HepG2 (cell line): ENCODE measurements around the gene KHK. TPM values are rescaled to one million over a fixed set of nuclear protein-coding genes. Genes with fewer than 3 reads are reported as not detected.
A peak's percentile ranks its signal among the peaks of the same experiment; 100 is the strongest.

Source experiments
- MTA1 ChIP-seq: sonication (generic); formaldehyde crosslinking; IDR thresholded peaks from 2 replicates; pipeline ENCODE4 v1.4.0; 2020; ENCODE audit warnings: missing genetic modification reagents, mild to moderate bottlenecking, borderline replicate concordance
- POLR2AphosphoS2 ChIP-seq: IDR thresholded peaks from 2 replicates; pipeline ENCODE4 v1.6.1; 2011; ENCODE audit warnings: low read depth, low read length, improper control_type of control experiment
- RFX3 ChIP-seq: IDR thresholded peaks from 2 replicates; pipeline ENCODE4 v1.6.1; 2016; ENCODE audit warnings: missing biosample characterization, missing genetic modification reagents
- SPEN ChIP-seq: sonication (generic); formaldehyde crosslinking; IDR thresholded peaks from 2 replicates; pipeline ENCODE4 v1.5.1; 2020; ENCODE audit warnings: low read depth, mild to moderate bottlenecking, missing genetic modification reagents
- ZBTB7A ChIP-seq: sonication (generic); formaldehyde crosslinking; IDR thresholded peaks from 2 replicates; pipeline ENCODE4 v1.8.0; 2022; ENCODE audit warnings: mild to moderate bottlenecking, missing genetic modification reagents
- ZNF460 ChIP-seq: sonication (generic); formaldehyde crosslinking; IDR thresholded peaks from 2 replicates; pipeline ENCODE4 v1.5.1; 2020; ENCODE audit warnings: missing genetic modification reagents, mild to moderate bottlenecking, borderline replicate concordance
- ZNF550 ChIP-seq: sonication (generic); formaldehyde crosslinking; IDR thresholded peaks from 2 replicates; pipeline ENCODE4 v1.4.0; 2020; ENCODE audit warnings: mild to moderate bottlenecking, missing genetic modification reagents, borderline replicate concordance
- ZNF878 ChIP-seq: sonication (generic); formaldehyde crosslinking; IDR thresholded peaks from 2 replicates; pipeline ENCODE4 v1.8.1; 2023; ENCODE audit warnings: mild to moderate bottlenecking, missing genetic modification reagents, moderate library complexity
- ZSCAN31 ChIP-seq: sonication (generic); formaldehyde crosslinking; IDR thresholded peaks from 2 replicates; pipeline ENCODE4 v1.5.0; 2020; ENCODE audit warnings: low read depth, mild to moderate bottlenecking, missing genetic modification reagents
- polyA plus RNA-seq, 8 experiments: library from polyadenylated mRNA; depleted of rRNA in 3 of 8; stranded (reverse) in 7 of 8; unstranded in 1 of 8; fragments of >200 nt; fragmentation: Illumina TruSeq in 4 of 8; extraction: Trizol in 4 of 8; gene quantifications; 2 replicates each; pipeline versions ENCODE4 v1.2.1 to v1.2.3, GENCODE V29; 2011 to 2016; ENCODE audit warnings: low read depth in 4 of 8, missing spikeins in 1 of 8, mixed read lengths in 1 of 8; ENCODE audit not compliant: insufficient read depth in 1 of 8
- total RNA-seq, 5 experiments: library from RNA; depleted of rRNA; stranded (reverse); fragments of >200 nt; fragmentation: Illumina TruSeq; extraction: Trizol; gene quantifications; 2 replicates each; pipeline ENCODE4 v1.2.3, GENCODE V29; 2016; ENCODE audit warnings: low read depth in 1 of 5
- TF ChIP-seq, protein P1 (sequence below): sonication (generic); formaldehyde crosslinking; IDR thresholded peaks from 2 replicates; pipeline ENCODE4 v1.4.0; 2020; ENCODE audit warnings: missing genetic modification reagents, borderline replicate concordance
- TF ChIP-seq, protein P2 (sequence below), 2 experiments: IDR thresholded peaks; 2 replicates each; pipeline ENCODE4 v1.6.1; 2011 to 2012; ENCODE audit warnings: low read length in 2 of 2, borderline replicate concordance in 1 of 2, low read depth in 1 of 2, mild to moderate bottlenecking in 1 of 2, moderate library complexity in 1 of 2
- TF ChIP-seq, protein P3 (sequence below): sonication (generic); formaldehyde crosslinking; IDR thresholded peaks from 2 replicates; pipeline ENCODE4 v1.8.0; 2022; ENCODE audit warnings: missing genetic modification reagents, mild to moderate bottlenecking, inconsistent platforms, borderline replicate concordance
- TF ChIP-seq, protein P4 (sequence below): sonication (generic); formaldehyde crosslinking; IDR thresholded peaks from 2 replicates; pipeline ENCODE4 v1.4.0; 2020; ENCODE audit warnings: mild to moderate bottlenecking, missing genetic modification reagents, borderline replicate concordance
- TF ChIP-seq, protein P5 (sequence below): sonication (generic); formaldehyde crosslinking; IDR thresholded peaks from 2 replicates; pipeline ENCODE4 v1.5.1; 2020; ENCODE audit warnings: mild to moderate bottlenecking, missing genetic modification reagents, borderline replicate concordance

KHK gene
- total and polyA plus RNA-seq, 2 of the 13 experiments (the other 11 are each of a cell fraction or from before 2014, with no cell fraction given): 40.9 to 99.2 TPM

DNA sequence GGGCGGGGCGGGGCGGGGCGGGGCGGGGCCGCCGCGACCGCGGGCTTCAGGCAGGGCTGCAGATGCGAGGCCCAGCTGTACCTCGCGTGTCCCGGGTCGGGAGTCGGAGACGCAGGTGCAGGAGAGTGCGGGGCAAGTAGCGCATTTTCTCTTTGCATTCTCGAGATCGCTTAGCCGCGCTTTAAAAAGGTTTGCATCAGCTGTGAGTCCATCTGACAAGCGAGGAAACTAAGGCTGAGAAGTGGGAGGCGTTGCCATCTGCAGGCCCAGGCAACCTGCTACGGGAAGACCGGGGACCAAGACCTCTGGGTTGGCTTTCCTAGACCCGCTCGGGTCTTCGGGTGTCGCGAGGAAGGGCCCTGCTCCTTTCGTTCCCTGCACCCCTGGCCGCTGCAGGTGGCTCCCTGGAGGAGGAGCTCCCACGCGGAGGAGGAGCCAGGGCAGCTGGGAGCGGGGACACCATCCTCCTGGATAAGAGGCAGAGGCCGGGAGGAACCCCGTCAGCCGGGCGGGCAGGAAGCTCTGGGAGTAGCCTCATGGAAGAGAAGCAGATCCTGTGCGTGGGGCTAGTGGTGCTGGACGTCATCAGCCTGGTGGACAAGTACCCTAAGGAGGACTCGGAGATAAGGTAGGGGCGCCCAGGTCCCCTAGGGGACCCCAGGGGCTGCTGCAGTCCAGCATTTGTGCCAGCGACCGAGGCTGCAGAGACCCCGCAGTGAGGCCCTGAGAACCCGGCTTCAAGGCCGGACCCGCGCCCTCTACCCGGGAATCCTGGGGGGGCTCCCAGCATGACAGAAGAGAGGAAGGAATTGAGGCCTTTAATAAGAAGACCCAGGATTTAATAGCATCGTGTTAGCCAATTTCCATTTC, at the start of gene KHK (continued):
- TF ChIP-seq, protein P1, sequence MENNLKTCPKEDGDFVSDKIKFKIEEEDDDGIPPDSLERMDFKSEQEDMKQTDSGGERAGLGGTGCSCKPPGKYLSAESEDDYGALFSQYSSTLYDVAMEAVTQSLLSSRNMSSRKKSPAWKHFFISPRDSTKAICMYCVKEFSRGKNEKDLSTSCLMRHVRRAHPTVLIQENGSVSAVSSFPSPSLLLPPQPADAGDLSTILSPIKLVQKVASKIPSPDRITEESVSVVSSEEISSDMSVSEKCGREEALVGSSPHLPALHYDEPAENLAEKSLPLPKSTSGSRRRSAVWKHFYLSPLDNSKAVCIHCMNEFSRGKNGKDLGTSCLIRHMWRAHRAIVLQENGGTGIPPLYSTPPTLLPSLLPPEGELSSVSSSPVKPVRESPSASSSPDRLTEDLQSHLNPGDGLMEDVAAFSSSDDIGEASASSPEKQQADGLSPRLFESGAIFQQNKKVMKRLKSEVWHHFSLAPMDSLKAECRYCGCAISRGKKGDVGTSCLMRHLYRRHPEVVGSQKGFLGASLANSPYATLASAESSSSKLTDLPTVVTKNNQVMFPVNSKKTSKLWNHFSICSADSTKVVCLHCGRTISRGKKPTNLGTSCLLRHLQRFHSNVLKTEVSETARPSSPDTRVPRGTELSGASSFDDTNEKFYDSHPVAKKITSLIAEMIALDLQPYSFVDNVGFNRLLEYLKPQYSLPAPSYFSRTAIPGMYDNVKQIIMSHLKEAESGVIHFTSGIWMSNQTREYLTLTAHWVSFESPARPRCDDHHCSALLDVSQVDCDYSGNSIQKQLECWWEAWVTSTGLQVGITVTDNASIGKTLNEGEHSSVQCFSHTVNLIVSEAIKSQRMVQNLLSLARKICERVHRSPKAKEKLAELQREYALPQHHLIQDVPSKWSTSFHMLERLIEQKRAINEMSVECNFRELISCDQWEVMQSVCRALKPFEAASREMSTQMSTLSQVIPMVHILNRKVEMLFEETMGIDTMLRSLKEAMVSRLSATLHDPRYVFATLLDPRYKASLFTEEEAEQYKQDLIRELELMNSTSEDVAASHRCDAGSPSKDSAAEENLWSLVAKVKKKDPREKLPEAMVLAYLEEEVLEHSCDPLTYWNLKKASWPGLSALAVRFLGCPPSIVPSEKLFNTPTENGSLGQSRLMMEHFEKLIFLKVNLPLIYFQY (CRISPR knock-in tag): peak; percentile 76
- no peak for TF ChIP-seq POLR2AphosphoS2
- no peak for TF ChIP-seq ZBTB7A (CRISPR knock-in tag)
- TF ChIP-seq, protein P2, sequence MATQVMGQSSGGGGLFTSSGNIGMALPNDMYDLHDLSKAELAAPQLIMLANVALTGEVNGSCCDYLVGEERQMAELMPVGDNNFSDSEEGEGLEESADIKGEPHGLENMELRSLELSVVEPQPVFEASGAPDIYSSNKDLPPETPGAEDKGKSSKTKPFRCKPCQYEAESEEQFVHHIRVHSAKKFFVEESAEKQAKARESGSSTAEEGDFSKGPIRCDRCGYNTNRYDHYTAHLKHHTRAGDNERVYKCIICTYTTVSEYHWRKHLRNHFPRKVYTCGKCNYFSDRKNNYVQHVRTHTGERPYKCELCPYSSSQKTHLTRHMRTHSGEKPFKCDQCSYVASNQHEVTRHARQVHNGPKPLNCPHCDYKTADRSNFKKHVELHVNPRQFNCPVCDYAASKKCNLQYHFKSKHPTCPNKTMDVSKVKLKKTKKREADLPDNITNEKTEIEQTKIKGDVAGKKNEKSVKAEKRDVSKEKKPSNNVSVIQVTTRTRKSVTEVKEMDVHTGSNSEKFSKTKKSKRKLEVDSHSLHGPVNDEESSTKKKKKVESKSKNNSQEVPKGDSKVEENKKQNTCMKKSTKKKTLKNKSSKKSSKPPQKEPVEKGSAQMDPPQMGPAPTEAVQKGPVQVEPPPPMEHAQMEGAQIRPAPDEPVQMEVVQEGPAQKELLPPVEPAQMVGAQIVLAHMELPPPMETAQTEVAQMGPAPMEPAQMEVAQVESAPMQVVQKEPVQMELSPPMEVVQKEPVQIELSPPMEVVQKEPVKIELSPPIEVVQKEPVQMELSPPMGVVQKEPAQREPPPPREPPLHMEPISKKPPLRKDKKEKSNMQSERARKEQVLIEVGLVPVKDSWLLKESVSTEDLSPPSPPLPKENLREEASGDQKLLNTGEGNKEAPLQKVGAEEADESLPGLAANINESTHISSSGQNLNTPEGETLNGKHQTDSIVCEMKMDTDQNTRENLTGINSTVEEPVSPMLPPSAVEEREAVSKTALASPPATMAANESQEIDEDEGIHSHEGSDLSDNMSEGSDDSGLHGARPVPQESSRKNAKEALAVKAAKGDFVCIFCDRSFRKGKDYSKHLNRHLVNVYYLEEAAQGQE (IDR thresholded peaks at IDR 0.05; ENCODE audit: borderline replicate concordance in 1 of 2, low read depth in 1 of 2, low read length in 2 of 2): no peak
- TF ChIP-seq, protein P3, sequence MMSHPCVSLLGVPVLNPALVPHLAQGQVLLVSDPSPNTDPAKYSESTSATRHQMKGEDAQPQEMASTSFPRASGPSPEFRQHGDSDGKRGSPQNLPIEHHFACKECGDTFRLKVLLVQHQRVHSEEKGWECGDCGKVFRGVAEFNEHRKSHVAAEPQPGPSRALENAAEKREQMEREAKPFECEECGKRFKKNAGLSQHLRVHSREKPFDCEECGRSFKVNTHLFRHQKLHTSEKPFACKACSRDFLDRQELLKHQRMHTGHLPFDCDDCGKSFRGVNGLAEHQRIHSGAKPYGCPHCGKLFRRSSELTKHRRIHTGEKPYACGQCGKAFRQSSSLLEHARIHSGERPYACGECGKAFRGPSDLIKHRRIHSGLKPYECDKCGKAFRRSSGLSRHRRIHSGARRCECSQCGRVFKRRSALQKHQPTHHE (CRISPR knock-in tag): no peak; the same call in 1 of the 2 replicates
- TF ChIP-seq ZNF878: no peak
- TF ChIP-seq, protein P4, sequence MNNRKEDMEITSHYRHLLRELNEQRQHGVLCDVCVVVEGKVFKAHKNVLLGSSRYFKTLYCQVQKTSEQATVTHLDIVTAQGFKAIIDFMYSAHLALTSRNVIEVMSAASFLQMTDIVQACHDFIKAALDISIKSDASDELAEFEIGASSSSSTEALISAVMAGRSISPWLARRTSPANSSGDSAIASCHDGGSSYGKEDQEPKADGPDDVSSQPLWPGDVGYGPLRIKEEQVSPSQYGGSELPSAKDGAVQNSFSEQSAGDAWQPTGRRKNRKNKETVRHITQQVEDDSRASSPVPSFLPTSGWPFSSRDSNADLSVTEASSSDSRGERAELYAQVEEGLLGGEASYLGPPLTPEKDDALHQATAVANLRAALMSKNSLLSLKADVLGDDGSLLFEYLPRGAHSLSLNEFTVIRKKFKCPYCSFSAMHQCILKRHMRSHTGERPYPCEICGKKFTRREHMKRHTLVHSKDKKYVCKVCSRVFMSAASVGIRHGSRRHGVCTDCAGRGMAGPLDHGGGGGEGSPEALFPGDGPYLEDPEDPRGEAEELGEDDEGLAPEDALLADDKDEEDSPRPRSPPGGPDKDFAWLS (CRISPR knock-in tag): no peak; the same call in 1 of the 2 replicates
- no peak for TF ChIP-seq ZNF550 (CRISPR knock-in tag)
- no peak for TF ChIP-seq SPEN (CRISPR knock-in tag)
- TF ChIP-seq, protein P5, sequence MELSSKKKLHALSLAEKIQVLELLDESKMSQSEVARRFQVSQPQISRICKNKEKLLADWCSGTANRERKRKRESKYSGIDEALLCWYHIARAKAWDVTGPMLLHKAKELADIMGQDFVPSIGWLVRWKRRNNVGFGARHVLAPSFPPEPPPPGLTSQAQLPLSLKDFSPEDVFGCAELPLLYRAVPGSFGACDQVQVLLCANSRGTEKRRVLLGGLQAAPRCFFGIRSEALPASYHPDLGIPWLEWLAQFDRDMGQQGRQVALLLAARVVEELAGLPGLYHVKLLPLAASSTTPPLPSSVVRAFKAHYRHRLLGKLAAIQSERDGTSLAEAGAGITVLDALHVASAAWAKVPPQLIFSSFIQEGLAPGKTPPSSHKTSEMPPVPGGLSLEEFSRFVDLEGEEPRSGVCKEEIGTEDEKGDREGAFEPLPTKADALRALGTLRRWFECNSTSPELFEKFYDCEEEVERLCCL (CRISPR knock-in tag): 0 out of 2 replicates have a peak, but pooled peaks have one; percentile 1
- no peak for TF ChIP-seq ZNF460 (CRISPR knock-in tag)
- TF ChIP-seq RFX3 (CRISPR knock-in tag): no peak
- 0 out of 2 replicates have a peak, but pooled peaks have one; percentile 66 for TF ChIP-seq ZSCAN31
- 0 out of 2 replicates have a peak, but pooled peaks have one; percentile 8 for TF ChIP-seq MTA1 (CRISPR knock-in tag)
